KG1 (cell line): ENCODE measurements around the gene IRF5.

Experiments used
- DNase-seq: peaks from one replicate; lab custom pipeline; 2025; lab: John Stamatoyannopoulos, UW

Gene IRF5

GRCh38 chr7:128920913-128921582 lies 16.7 kb upstream of the IRF5 start:
- no peak for DNase-seq

- no peak for DNase-seq
Measured at GRCh38 chr7:128921866-128922440, 15.8 kb upstream of the IRF5 start.

- DNase-seq, result no peak
Measured at GRCh38 chr7:128922496-128923410, 15.0 kb upstream of the IRF5 start.

DNA sequence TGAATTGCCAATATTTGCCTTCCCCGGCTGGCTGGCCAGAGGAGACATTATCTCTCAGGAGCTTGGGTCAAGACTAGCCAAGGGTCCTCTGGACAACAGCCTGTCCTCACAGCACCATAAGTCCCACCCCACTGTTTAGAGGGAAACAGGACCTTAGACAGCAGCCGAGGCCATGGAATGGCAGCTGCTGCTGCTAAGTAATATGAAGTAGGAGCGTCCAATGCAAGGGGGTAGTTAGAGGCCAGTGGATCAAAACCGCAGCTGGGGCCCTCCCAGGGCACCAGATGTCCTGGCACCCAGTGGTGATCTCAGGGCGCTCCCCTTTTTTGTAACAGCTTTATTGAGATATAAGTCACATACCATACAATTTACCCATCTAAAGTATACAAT lies 14.3 kb upstream of the IRF5 start:
- DNase-seq, result no peak

DNA sequence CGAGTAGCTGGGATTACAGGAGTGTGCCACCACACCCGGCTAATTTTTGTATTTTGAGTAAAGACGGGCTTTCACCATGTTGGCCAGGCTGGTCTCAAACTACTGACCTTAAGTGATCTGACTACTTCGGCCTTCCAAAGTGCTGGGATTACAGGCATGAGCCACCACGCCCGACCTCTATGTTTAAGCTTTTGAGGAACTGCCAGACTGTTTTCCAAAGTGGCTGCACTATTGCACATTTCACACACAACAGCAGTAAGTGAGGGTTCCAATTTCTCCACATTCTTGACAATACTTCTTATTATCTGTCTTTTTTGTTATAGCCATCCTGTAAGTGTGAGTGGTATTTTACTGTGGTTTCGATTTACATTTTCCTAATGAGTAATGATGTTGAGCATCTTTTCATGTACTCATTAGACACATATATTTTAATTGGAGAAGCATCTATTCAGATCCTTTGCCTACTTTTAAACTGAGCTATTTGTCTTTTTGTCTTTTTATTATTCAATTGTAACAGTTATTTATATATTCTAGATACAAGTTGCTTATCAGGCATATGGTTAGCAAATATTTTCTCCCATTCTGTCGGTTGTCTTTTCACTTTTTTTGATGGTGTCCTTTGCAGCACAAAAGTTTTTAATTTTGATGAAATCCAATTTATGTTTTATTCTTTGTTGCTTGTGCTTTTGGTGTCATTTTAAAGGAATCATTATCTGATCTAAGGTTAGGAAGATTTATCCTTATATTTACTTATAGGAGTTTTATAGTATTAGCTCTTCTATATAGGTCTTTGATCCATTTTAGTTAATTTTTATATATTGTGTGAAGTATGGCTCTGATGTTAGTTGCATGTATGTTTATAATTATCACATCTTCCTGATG lies 12.8 kb upstream of the IRF5 start:
- DNase-seq, result no peak

DNA sequence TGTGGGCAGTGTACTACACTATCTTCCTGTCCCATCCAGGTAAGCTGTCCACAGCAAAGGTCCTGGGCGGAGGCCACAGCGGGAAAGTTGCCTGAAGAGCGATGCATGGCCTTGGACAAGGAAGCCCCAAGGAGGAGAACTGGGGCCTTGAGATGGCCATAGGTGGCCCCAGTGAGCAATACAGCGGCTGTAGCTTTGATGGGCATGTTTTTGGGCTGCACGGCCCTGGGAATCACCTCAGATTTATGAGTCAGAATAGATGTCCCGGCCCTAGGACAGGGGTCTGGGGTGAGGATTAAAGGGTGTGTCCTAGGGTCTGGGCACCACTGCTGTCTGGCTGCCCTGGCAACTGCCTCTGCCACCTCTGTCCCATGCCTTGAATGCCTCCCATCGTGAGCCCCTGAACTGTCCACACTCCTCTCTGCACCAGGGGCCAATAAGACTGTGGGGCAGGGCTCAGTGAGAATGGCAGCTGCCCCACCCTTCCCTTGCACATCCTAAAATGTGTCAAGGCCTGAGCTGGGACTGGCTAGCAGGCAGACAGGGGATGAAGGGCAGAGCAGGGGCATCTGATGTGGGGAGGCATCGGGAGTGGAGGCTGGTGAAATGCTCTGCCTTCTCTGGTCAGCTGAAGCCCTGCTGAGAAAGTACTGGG lies 9.4 kb upstream of the IRF5 start:
- DNase-seq, result no peak

GRCh38 chr7:128928882-128929788 lies 8.6 kb upstream of the IRF5 start:
- DNase-seq, result no peak

DNA sequence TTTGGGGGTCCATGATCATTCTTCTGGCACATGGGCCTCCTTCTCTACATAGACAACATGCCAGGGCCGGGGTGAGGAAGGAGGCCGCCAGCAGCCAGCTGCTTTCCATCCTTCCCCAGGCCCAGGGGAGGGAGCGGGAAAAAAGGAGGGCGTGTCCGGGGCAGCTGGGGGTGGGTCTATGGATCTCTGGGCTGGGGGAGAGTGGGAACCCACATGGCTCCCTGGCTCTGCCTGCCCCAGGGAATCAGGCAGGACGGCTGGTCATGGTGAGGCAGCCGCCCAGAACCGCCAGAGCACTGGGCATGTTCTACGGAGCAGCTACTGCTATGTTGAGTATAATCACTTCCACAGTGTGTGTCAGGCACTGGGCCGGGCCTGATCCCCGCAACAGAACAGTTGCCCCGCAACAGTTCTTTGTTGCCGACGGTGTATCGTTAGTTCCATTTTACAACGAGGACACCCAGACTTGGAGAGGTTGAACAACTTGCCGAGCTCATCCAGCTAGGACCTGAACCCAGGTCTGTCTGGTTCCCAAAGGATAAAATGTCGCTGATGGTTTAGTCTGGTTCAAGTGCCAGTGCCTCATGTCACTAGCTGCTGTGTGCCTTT lies 6.4 kb upstream of the IRF5 start:
- DNase-seq, result no peak

DNA sequence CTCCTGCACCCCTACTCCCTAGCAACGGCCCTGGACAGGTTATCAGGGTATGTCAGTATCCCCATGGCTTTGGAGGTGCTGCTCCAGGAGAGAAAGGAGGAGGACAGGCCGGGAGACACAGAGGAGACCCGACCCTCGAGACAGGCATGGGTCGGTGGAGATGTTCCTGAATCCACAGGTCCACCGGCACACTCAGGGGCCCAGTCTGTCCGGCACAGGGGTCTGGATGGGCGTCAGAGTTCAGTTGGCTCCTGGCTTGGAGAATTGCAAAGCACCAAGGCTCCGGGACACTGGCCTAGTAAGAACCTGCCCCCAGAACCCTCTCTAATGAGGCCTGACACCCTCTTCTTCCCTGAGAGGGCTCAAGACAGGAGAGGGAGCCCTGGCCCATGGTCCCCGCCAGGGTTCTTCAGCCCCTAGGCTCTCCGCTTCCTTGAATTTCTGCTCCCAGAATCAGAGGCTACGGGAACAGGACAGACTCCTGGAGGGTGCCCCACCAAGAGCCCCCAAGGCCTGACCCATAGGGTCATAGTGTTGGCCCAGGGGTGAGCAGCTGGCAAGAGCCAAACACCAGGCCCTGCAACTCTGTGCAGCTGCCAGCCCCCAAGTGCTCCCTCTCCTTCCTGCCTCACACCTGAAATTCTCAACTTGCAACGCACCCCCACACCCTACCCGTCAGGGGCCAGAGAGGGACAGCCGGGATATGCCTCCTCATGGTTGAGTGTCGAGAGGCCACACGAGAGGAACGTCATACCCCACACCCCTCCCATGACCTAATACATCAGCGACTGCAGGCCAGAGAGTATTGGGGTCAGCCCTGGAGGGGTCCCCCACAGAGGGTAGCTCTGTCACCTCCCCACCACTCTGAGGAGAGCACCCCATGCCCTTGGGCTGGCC lies 5.5 kb upstream of the IRF5 start:
- DNase-seq, result no peak

- no peak for DNase-seq
Measured at GRCh38 chr7:128932862-128933179, 4.9 kb upstream of the IRF5 start.

DNA sequence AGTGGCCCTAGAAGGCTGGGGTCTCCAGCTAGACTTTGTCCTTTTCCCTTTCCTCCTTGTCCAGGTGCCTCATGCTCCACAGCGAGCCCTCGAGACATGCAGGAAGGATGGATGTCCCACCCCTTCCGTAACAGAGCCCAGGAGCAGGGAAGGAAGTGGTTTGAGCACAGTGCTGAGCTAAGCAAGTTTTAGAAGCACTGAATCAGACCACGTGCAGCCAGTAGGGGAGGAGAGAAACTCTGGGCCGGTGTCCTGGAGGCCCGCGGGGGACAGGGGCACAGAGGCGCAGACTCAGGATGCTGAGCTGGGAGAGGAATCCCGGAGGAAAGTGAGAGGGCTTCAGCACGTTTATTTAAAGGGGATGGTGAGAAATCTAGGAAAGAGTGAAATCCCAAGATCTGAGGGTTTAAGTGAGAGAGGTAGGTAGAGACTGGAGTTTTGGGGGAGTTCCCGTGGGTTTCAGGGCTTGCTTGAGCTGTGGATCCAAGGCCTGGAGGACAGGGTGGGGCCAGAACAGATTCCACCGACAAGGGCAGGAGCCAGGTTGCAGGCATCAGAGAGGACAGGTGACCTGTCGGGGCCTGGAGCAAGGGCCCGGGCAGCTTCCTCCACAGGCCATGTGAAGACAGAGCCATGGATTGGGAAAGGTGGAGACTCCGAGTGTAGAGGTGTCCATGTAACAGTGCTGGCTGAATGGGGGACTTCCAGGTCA lies 4.4 kb upstream of the IRF5 start:
- DNase-seq, result no peak

- no peak for DNase-seq
Measured at GRCh38 chr7:128934361-128935341, 3.1 kb upstream of the IRF5 start.

- no peak for DNase-seq
Measured at GRCh38 chr7:128935342-128935730, 2.4 kb upstream of the IRF5 start.

- DNase-seq, result no peak
Measured at GRCh38 chr7:128936798-128937197, 929 bp upstream of the IRF5 start.

GRCh38 chr7:128937271-128937646 lies 468 bp upstream of the IRF5 start:
- no peak for DNase-seq

DNA sequence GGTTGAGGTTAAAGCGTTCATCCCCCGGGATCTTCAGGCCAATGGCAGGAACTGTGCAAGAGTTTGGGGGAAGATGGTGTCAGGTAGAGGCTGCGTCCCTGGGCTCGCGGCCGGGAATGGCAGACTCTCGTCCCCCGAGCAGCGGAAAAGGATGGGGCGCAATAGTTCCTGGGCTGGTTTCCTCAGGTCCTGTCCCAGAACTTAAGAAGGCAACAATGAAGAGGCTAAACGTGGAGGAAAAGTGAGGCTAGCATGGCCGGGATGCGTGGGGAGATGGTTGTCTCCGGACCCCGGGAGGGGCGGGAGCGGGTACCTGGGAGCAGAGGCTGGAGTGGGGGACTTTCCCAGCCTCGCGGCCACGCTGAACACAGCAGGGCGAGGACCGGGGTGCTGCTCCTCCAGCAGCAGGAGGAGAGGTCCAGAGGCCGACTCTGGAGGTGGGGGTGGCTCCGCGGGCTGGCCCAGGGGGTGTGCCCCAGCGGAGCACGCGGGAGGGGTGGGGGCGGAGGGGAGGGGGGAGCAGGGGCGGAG lies 882 bp downstream of the IRF5 start:
- no peak for DNase-seq
